H9 (cell line): ENCODE data around the gene PERM1. TPM values are rescaled to one million over a fixed set of nuclear protein-coding genes. Genes with fewer than 3 reads are reported as not detected.
"Not testable (repeated sequence)": the region's sequence is repeated elsewhere in the genome, so short reads cannot be mapped to it uniquely, and the experiment has no call there.

ENCODE experiments used
- DNase-seq: peaks from one replicate; pipeline ENCODE4 v3.0.0-alpha.2; 2017
- H2AFZ ChIP-seq: one replicate; pipeline ENCODE4 v1.6.1; 2013; ENCODE audit warnings: mild to moderate bottlenecking, low read length, control low read depth, moderate library complexity
- H2AK5ac ChIP-seq: 2 replicates; pipeline ENCODE4 v1.6.1; 2013; ENCODE audit warnings: low read length, control low read depth, mixed read lengths; ENCODE audit not compliant: insufficient read length
- H2BK120ac ChIP-seq: one replicate; pipeline ENCODE4 v1.6.1; 2013; ENCODE audit warnings: low read depth, mild to moderate bottlenecking, low read length, control low read depth, inconsistent platforms; ENCODE audit not compliant: poor library complexity, severe bottlenecking
- H2BK12ac ChIP-seq: 2 replicates; pipeline ENCODE4 v1.6.1; 2013; ENCODE audit warnings: low read length, control low read depth, mixed read lengths, low read depth; ENCODE audit not compliant: insufficient read length
- H2BK15ac ChIP-seq: 2 replicates; pipeline ENCODE4 v1.6.1; 2013; ENCODE audit warnings: low read depth, low read length, control low read depth
- H2BK20ac ChIP-seq: one replicate; pipeline ENCODE4 v1.6.1; 2013; ENCODE audit warnings: low read depth, mild to moderate bottlenecking, low read length, control low read depth, inconsistent platforms; ENCODE audit not compliant: poor library complexity, severe bottlenecking
- H2BK5ac ChIP-seq: 2 replicates; pipeline ENCODE4 v1.6.1; 2013; ENCODE audit warnings: low read length, control low read depth, mixed read lengths; ENCODE audit not compliant: insufficient read length
- H3K14ac ChIP-seq: 2 replicates; pipeline ENCODE4 v1.6.1; 2013; ENCODE audit warnings: low read length, control low read depth; ENCODE audit not compliant: insufficient read depth
- H3K18ac ChIP-seq: 2 replicates; pipeline ENCODE4 v1.6.1; 2013; ENCODE audit warnings: low read depth, mild to moderate bottlenecking, mixed read lengths, low read length, control low read depth; ENCODE audit not compliant: insufficient read length
- H3K23ac ChIP-seq: 2 replicates; pipeline ENCODE4 v1.6.1; 2013; ENCODE audit warnings: low read length, control low read depth, mixed read lengths, low read depth; ENCODE audit not compliant: insufficient read length
- H3K23me2 ChIP-seq: 2 replicates; pipeline ENCODE4 v1.6.1; 2013; ENCODE audit warnings: low read depth, mild to moderate bottlenecking, mixed read lengths, low read length, control low read depth; ENCODE audit not compliant: insufficient read length, poor library complexity, severe bottlenecking
- H3K27ac ChIP-seq: 2 replicates; pipeline ENCODE4 v1.5.1; 2013; ENCODE audit warnings: low read length, control low read depth, mixed read lengths, low read depth; ENCODE audit not compliant: insufficient read length
- H3K27me3 ChIP-seq: 2 replicates; pipeline ENCODE4 v1.6.1; 2013; ENCODE audit warnings: low read length, control low read depth, inconsistent platforms; ENCODE audit not compliant: insufficient read depth
- H3K4ac ChIP-seq: 2 replicates; pipeline ENCODE4 v1.6.1; 2013; ENCODE audit warnings: low read depth, mild to moderate bottlenecking, control low read depth, inconsistent platforms, low read length, moderate library complexity
- H3K4me1 ChIP-seq: 2 replicates; pipeline ENCODE4 v1.6.1; 2013; ENCODE audit warnings: low read length, control low read depth, inconsistent platforms; ENCODE audit not compliant: insufficient read depth
- H3K4me2 ChIP-seq: 2 replicates; pipeline ENCODE4 v1.6.1; 2013; ENCODE audit warnings: low read length, control low read depth, mixed read lengths; ENCODE audit not compliant: insufficient read length, insufficient read depth
- H3K56ac ChIP-seq: 2 replicates; pipeline ENCODE4 v1.6.1; 2013; ENCODE audit warnings: low read depth, mild to moderate bottlenecking, mixed read lengths, low read length, control low read depth; ENCODE audit not compliant: insufficient read length
- H3K79me1 ChIP-seq: 2 replicates; pipeline ENCODE4 v1.6.1; 2013; ENCODE audit warnings: low read depth, mild to moderate bottlenecking, moderate library complexity, low read length, control low read depth, inconsistent platforms; ENCODE audit not compliant: insufficient read depth, poor library complexity, severe bottlenecking
- H3K79me2 ChIP-seq: 2 replicates; pipeline ENCODE4 v1.6.1; 2013; ENCODE audit warnings: low read length, control low read depth, inconsistent platforms; ENCODE audit not compliant: insufficient read depth
- H3K9ac ChIP-seq: 2 replicates; pipeline ENCODE4 v1.6.1; 2013; ENCODE audit warnings: low read length, control low read depth, mixed read lengths; ENCODE audit not compliant: insufficient read length; ENCODE audit errors: extremely low read depth
- H3K9me3 ChIP-seq: one replicate; pipeline ENCODE4 v1.6.1; 2013; ENCODE audit warnings: low read depth, low read length, inconsistent platforms; ENCODE audit not compliant: control insufficient read depth
- H3T11ph ChIP-seq: one replicate; pipeline ENCODE4 v1.6.1; 2013; ENCODE audit warnings: mild to moderate bottlenecking, low read length, control low read depth, inconsistent platforms
- H4K20me1 ChIP-seq: one replicate; pipeline ENCODE4 v1.6.1; 2013; ENCODE audit not compliant: control insufficient read depth, insufficient read length, insufficient read depth
- H4K5ac ChIP-seq: 2 replicates; pipeline ENCODE4 v1.6.1; 2013; ENCODE audit warnings: low read depth, mild to moderate bottlenecking, mixed read lengths, low read length, control low read depth; ENCODE audit not compliant: insufficient read length
- H4K8ac ChIP-seq: replicated peaks from 2 replicates; pipeline ENCODE4 v1.6.1; 2013; ENCODE audit warnings: low read length, control low read depth, mixed read lengths, low read depth; ENCODE audit not compliant: insufficient read length
- H4K91ac ChIP-seq: 2 replicates; pipeline ENCODE4 v1.6.1; 2013; ENCODE audit warnings: low read depth, mild to moderate bottlenecking, moderate library complexity, mixed read lengths, low read length, control low read depth; ENCODE audit not compliant: insufficient read length
- H3K27ac Mint-ChIP-seq, 3 experiments: 2 replicates in 2 of 3; 3 replicates in 1 of 3; pipeline ENCODE4 v1.8.0; 2020 to 2021; ENCODE audit warnings: mixed read lengths in 3 of 3, mild to moderate bottlenecking in 1 of 3, moderate library complexity in 1 of 3
- H3K27me3 Mint-ChIP-seq: 2 replicates; pipeline ENCODE4 v1.8.0; 2021; ENCODE audit warnings: low read depth, mild to moderate bottlenecking, moderate library complexity, mixed read lengths
- H3K36me3 Mint-ChIP-seq, 3 experiments: 2 replicates in 2 of 3; 3 replicates in 1 of 3; pipeline ENCODE4 v1.8.0; 2020 to 2021; ENCODE audit warnings: low read depth in 3 of 3, mixed read lengths in 3 of 3; ENCODE audit not compliant: insufficient read depth in 1 of 3
- H3K4me1 Mint-ChIP-seq, 2 experiments: 2 replicates each; pipeline ENCODE4 v1.8.0; 2020; ENCODE audit warnings: mixed read lengths in 2 of 2
- H3K4me3 Mint-ChIP-seq, 2 experiments: 2 replicates in 1 of 2; 3 replicates in 1 of 2; pipeline ENCODE4 v1.8.0; 2020 to 2021; ENCODE audit warnings: mild to moderate bottlenecking in 2 of 2, mixed read lengths in 2 of 2, moderate library complexity in 1 of 2
- H3K9me3 Mint-ChIP-seq, 2 experiments: 2 replicates in 1 of 2; 3 replicates in 1 of 2; pipeline ENCODE4 v1.8.0; 2020; ENCODE audit warnings: mild to moderate bottlenecking in 2 of 2, mixed read lengths in 2 of 2, moderate library complexity in 1 of 2
- CTCF ChIP-seq: fragments of 200-600 bp; sonication (generic); conservative IDR thresholded peaks from 3 replicates; pipeline ENCODE4 v1.8.0; 2021; ENCODE audit warnings: antibody characterized with exemption, mild to moderate bottlenecking
- WGBS: extraction: QIAGEN DNeasy Blood & Tissue Kit; methylation state at CpG from one replicate; pipeline ENCODE4 v1.1.7; 2013; ENCODE audit warnings: missing lambda C conversion rate, low lambda C conversion rate, mixed read lengths; ENCODE audit not compliant: insufficient read length; ENCODE audit errors: extremely low coverage; 5-methylcytosine and 5-hydroxymethylcytosine counted together
- total RNA-seq: library from RNA; stranded (reverse); gene quantifications from 2 replicates; pipeline ENCODE4 v1.2.1, GENCODE V29; 2021

The PERM1 gene
- total RNA-seq, 1 experiment from 2014 or later: not detected

GRCh38 chr1:995665-996633 is 14.1 kb upstream of the PERM1 start:
- DNase-seq: peak; percentile 35
- no peak overlapping the region; a peak in 1 of 7 replicates for H3K27ac Mint-ChIP-seq

GRCh38 chr1:994546-994945 is 12.7 kb upstream of the PERM1 start:
- H3K9ac ChIP-seq, H3T11ph ChIP-seq, H3K36me3 Mint-ChIP-seq, H4K20me1 ChIP-seq, H2AK5ac ChIP-seq, H2BK5ac ChIP-seq, H3K56ac ChIP-seq, H3K4me1 ChIP-seq, H2BK120ac ChIP-seq, H3K18ac ChIP-seq, H3K23ac ChIP-seq, H3K79me1 ChIP-seq, DNase-seq, H3K27ac ChIP-seq, H2BK20ac ChIP-seq, H3K4me3 Mint-ChIP-seq, H4K8ac ChIP-seq, H3K4ac ChIP-seq, H3K4me2 ChIP-seq, H4K91ac ChIP-seq, H3K14ac ChIP-seq, H3K79me2 ChIP-seq, H3K27ac Mint-ChIP-seq, H3K9me3 ChIP-seq, H4K5ac ChIP-seq, H2BK15ac ChIP-seq, H2BK12ac ChIP-seq, H2AFZ ChIP-seq: not testable (repeated sequence)
- peaks cover 29% of the 10 kb centered on the region; the same call in 1 of the 2 replicates for H3K27me3 ChIP-seq
- Mint-ChIP-seq H3K9me3 (peaks cover 12 to 16% of the 10 kb centered on the region in 2 experiments), H3K4me1 (peaks cover 3 to 11% of the 10 kb centered on the region in 2 experiments), H3K27me3 (peaks cover 91% of the 10 kb centered on the region)
- WGBS: no CpG with 5 or more reads among the region's 6 CpGs
- H3K23me2 ChIP-seq: peaks cover 12% of the 10 kb centered on the region

More at GRCh38 chr1:995665-996633, 14.1 kb upstream of the PERM1 start:
- Histone ChIP-seq H3T11ph (no peak overlapping the region), H3K4ac (no peak overlapping the region), H3K23me2 (peaks cover 13% of the 10 kb centered on the region), H4K91ac (no peak overlapping the region), H3K79me2 (no peaks in the 10 kb centered on the region), H2BK120ac (no peak overlapping the region), H3K14ac (no peak overlapping the region), H3K27me3 (peaks cover 34% of the 10 kb centered on the region; the same call in 1 of the 2 replicates), H2BK12ac (no peak overlapping the region), H4K8ac (no peak overlapping the region), H4K5ac (no peak overlapping the region), H3K9me3 (no peaks in the 10 kb centered on the region), H3K23ac (no peak overlapping the region), H4K20me1 (no peaks in the 10 kb centered on the region), H2BK5ac (no peak overlapping the region), H2AFZ (no peak overlapping the region), H3K4me2 (no peak overlapping the region), H3K9ac (no peak overlapping the region), H3K79me1 (no peaks in the 10 kb centered on the region), H3K56ac (no peak overlapping the region), H2BK15ac (no peak overlapping the region), H2AK5ac (no peak overlapping the region), H3K18ac (no peak overlapping the region), H2BK20ac (no peak overlapping the region), H3K4me1 (0 out of 2 replicates have a peak, but pooled peaks cover 1% of the 10 kb centered on the region), H3K27ac (no peak overlapping the region)
- no CpG with 5 or more reads among the region's 30 CpGs for WGBS
- Mint-ChIP-seq H3K4me1 (peaks cover 5 to 11% of the 10 kb centered on the region in 2 experiments), H3K9me3 (peaks cover 12 to 16% of the 10 kb centered on the region in 2 experiments), H3K27me3 (peaks cover 83% of the 10 kb centered on the region), H3K36me3 (peaks cover 0 to 4% (median 3%) of the 10 kb centered on the region in 3 experiments; a peak in 2 of 7 replicates), H3K4me3 (no peak overlapping the region; a peak in 1 of 5 replicates)
- no peak for TF ChIP-seq CTCF
